Peyer's patch (tissue), 4 donors: ENCODE measurements around the gene TXNL1. TPM values are rescaled to one million over a fixed set of nuclear protein-coding genes. Genes with fewer than 3 reads are reported as not detected.
A peak's percentile ranks its signal among the peaks of the same experiment; 100 is the strongest.

ENCODE experiments used
- DNase-seq, 3 donors: peaks; one replicate each; pipeline ENCODE4 v3.0.0-alpha.2; 2017 to 2019
- H3K27ac ChIP-seq, 4 donors: fragments of 200-600 bp; sonication (generic); one replicate each; pipeline ENCODE4 v1.5.1; 2016 to 2019
- H3K27me3 ChIP-seq, 2 donors: fragments of 200-600 bp; sonication (generic); one replicate each; pipeline ENCODE4 v1.5.1; 2019
- H3K36me3 ChIP-seq, 3 donors: fragments of 200-600 bp; sonication (generic); one replicate each; pipeline ENCODE4 v1.5.1; 2016 to 2019
- H3K4me1 ChIP-seq, 4 donors: fragments of 200-600 bp; sonication (generic); one replicate each; pipeline ENCODE4 v1.5.1; 2016 to 2019
- H3K4me3 ChIP-seq, 4 donors: fragments of 200-600 bp; sonication (generic); 1 replicate in 3 of 4; 2 replicates in 1 of 4; pipeline ENCODE4 v1.5.1; 2016 to 2019; ENCODE audit warnings: mild to moderate bottlenecking in 1 of 4
- H3K9me3 ChIP-seq, 4 donors: fragments of 200-600 bp; sonication (generic); one replicate each; pipeline ENCODE4 v1.5.1; 2016 to 2019; ENCODE audit warnings: mild to moderate bottlenecking in 1 of 4
- POLR2A ChIP-seq, 2 donors: fragments of 450-650 bp; IDR thresholded peaks; one replicate each; pipeline ENCODE4 v1.5.1; 2017; ENCODE audit warnings: antibody characterized with exemption in 2 of 2, mild to moderate bottlenecking in 2 of 2, moderate library complexity in 2 of 2
- total RNA-seq, 4 donors: library from RNA; depleted of rRNA; stranded (reverse); fragments of >200 nt; gene quantifications; one replicate each; pipeline ENCODE4 v1.1.0, GENCODE V29; 2016
- TF ChIP-seq, protein P1 (sequence below), 6 experiments: fragments of 450-650 bp in 4 of 6; fragments of 200-600 bp in 2 of 6; sonication (generic) in 1 of 6; IDR thresholded peaks; one replicate each; pipeline ENCODE4 v1.5.1; 2017 to 2019; ENCODE audit warnings: antibody characterized with exemption in 6 of 6, mild to moderate bottlenecking in 3 of 6, moderate library complexity in 1 of 6

Gene TXNL1
- total RNA-seq, 4 donors from 2014 or later = 25.3 to 40.6 (median 31.8) TPM

DNA sequence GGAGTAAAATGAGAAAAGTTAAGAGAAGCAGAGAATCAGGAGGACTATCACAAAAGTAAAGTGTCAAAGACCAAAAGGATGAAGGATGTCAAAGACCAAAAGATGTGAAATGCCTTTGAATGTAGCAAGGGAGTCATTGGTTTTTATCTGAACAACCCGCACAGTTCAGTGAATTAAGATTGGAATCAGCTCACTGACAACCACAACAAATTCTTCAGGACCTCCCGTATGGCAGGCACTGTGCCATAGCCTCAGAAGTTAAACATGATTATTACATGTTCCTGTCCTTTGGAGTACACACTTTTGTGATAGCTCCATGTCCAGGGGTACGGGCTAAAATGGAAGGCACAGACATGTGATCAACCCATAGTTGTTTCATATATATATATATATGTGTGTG lies 5.0 kb upstream of the TXNL1 start:
- Histone ChIP-seq H3K4me1 (no peaks in the 10 kb centered on the region), H3K4me3 (no peak overlapping the region), H3K27me3 (no peaks in the 10 kb centered on the region), H3K9me3 (no peaks in the 10 kb centered on the region), H3K36me3 (no peaks in the 10 kb centered on the region), H3K27ac (no peak overlapping the region)
- no peak for TF ChIP-seq POLR2A (IDR thresholded peaks at IDR 0.05)
- TF ChIP-seq, protein P1, sequence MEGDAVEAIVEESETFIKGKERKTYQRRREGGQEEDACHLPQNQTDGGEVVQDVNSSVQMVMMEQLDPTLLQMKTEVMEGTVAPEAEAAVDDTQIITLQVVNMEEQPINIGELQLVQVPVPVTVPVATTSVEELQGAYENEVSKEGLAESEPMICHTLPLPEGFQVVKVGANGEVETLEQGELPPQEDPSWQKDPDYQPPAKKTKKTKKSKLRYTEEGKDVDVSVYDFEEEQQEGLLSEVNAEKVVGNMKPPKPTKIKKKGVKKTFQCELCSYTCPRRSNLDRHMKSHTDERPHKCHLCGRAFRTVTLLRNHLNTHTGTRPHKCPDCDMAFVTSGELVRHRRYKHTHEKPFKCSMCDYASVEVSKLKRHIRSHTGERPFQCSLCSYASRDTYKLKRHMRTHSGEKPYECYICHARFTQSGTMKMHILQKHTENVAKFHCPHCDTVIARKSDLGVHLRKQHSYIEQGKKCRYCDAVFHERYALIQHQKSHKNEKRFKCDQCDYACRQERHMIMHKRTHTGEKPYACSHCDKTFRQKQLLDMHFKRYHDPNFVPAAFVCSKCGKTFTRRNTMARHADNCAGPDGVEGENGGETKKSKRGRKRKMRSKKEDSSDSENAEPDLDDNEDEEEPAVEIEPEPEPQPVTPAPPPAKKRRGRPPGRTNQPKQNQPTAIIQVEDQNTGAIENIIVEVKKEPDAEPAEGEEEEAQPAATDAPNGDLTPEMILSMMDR (IDR thresholded peaks at IDR 0.05) = no peak
- no peak for DNase-seq

DNA sequence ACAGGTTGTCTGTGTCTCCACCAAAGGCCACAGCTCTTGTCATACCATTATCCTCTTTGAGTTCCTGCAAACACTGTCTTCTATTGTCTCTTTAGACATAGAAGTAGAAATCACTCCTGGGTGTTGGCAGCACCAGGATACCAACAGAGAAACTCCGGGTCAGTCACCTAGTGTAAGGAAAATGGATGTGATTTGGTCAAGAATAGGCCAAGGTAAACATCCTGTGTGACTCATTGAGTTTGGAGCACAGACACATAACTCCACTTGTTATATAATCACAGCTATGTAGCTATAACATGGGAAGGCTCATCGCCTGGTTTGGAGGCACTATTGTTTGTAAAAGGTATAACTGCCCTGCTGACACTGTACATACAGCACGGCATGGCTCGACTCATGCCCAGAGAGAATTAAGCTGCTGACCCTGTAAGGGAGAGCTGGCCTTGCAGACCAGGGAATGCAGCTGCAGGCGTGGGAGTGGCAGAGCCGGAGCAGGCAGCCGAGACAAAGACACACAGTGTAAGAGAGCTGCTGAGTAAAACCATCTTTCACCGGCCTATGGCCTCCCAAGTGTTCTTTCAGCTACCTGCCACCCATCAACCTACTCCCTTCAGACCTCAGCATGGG lies 3.4 kb upstream of the TXNL1 start:
- H3K9me3 ChIP-seq = no peaks in the 10 kb centered on the region
- no peak overlapping the region for H3K4me3 ChIP-seq
- peaks cover 0 to 2% (median 0%) of the 10 kb centered on the region in 4 donors for H3K4me1 ChIP-seq
- TF ChIP-seq, protein P1 (IDR thresholded peaks at IDR 0.05) = no peak
- TF ChIP-seq POLR2A (IDR thresholded peaks at IDR 0.05) = no peak
- H3K27ac ChIP-seq = no peak overlapping the region
- no peak for DNase-seq
- H3K36me3 ChIP-seq = no peaks in the 10 kb centered on the region
- H3K27me3 ChIP-seq = no peaks in the 10 kb centered on the region

GRCh38 chr18:56639571-56639970 lies 1.2 kb upstream of the TXNL1 start:
- Histone ChIP-seq H3K27me3 (no peaks in the 10 kb centered on the region), H3K9me3 (no peaks in the 10 kb centered on the region), H3K4me3 (no peak overlapping the region), H3K27ac (no peak overlapping the region), H3K4me1 (peaks cover 0 to 21% (median 5%) of the 10 kb centered on the region in 4 donors), H3K36me3 (no peaks in the 10 kb centered on the region)
- no peak for DNase-seq
- TF ChIP-seq, protein P1 (IDR thresholded peaks at IDR 0.05) = no peak
- TF ChIP-seq POLR2A (IDR thresholded peaks at IDR 0.05) = no peak

DNA sequence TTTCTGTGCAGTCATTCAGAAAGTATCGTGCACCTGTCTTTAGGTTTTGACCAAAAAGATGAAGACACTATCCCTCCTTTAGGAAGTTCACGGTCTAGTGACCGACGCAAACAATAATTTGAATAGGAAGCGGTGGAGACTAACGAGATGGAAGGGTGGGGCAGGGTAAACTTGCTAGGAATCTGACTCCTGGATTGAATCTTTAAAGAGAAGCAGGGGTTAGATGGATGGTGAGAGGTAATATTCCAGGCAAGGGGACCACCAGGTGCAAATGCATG lies 651 bp upstream of the TXNL1 start:
- DNase-seq = no peak
- Histone ChIP-seq H3K9me3 (no peaks in the 10 kb centered on the region), H3K4me1 (peaks cover 0 to 21% (median 5%) of the 10 kb centered on the region in 4 donors), H3K36me3 (no peaks in the 10 kb centered on the region), H3K4me3 (peak overlapping the region; percentile 64 to 89 (median 77)), H3K27ac (peak overlapping the region; percentile 83 to 90 (median 86)), H3K27me3 (no peaks in the 10 kb centered on the region)
- TF ChIP-seq, protein P1 (IDR thresholded peaks at IDR 0.05) = no peak
- no peak for TF ChIP-seq POLR2A (IDR thresholded peaks at IDR 0.05)

DNA sequence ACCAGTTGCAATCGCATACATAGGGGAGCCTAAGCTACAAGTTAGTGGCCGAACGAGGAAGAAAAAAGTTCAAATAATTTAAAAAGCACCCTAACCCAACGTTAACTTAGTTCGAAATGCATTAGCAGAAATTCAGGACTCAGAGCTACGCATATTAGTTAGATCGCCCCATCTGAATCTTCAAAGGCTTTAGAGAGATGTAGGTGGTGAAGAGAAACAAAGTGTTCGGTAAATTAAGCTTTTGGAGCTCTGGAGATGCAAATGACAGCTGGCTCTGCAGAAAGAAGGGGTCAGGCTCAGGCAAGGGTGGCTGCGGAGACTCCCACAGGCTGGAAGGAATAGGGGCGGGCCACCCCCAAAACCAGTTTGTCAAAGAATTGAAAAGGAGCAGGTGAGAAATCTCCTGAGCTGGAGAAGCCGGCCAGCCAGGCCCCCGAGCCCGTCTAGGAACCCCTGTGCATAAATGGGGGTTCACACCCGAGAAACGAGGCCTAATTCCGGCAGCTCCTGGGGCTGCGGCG lies 621 bp downstream of the TXNL1 start:
- DNase-seq = peak in 1 of 3 donors; percentile 18
- H3K4me3 ChIP-seq = peak overlapping the region; percentile 64 to 89 (median 77)
- H3K27me3 ChIP-seq = no peaks in the 10 kb centered on the region
- H3K36me3 ChIP-seq = no peaks in the 10 kb centered on the region
- TF ChIP-seq, protein P1 (IDR thresholded peaks at IDR 0.05) = no peak
- H3K9me3 ChIP-seq = no peaks in the 10 kb centered on the region
- H3K4me1 ChIP-seq = peaks cover 0 to 23% (median 5%) of the 10 kb centered on the region in 4 donors
- H3K27ac ChIP-seq = peak overlapping the region; percentile 83 to 90 (median 86)
